A549 (cell line): ENCODE results near the gene MRPL14. TPM values are rescaled to one million over a fixed set of nuclear protein-coding genes. Genes with fewer than 3 reads are reported as not detected.
"Not testable (repeated sequence)": the region's sequence is repeated elsewhere in the genome, so short reads cannot be mapped to it uniquely, and the experiment has no call there.

Experiments
- ATAC-seq, 2 experiments: fragments of 200-7000 bp in 1 of 2; fragments of >200 bp in 1 of 2; cut with Nextera tagmentation in 1 of 2; cut with Tn5 transposase in 1 of 2; 3 replicates each; pipeline versions ENCODE4 v1.8.0 to v1.9.1; 2018 to 2020; ENCODE audit warnings: mild to moderate bottlenecking in 1 of 2, moderate library complexity in 1 of 2
- CTCF ChIA-PET: fragments of 300-600 bp; sonication (Branson Sonifier 250); formaldehyde crosslinking; extraction: SDS; loops from one replicate; lab custom pipeline; 2021; ENCODE audit warnings: antibody characterized with exemption, inconsistent platforms; lab: Yijun Ruan, JAX
- POLR2A ChIA-PET: fragments of 350-600 bp; formaldehyde crosslinking; extraction: SDS; loops from one replicate; lab custom pipeline; 2021; ENCODE audit warnings: antibody characterized with exemption, inconsistent platforms; lab: Yijun Ruan, JAX
- DNase-seq, 2 experiments: peaks; one replicate each; pipeline versions ENCODE4 v3.0.0 to v3.0.0-alpha.2; 2011 to 2016; ENCODE audit warnings: low read depth in 1 of 2, low spot score in 1 of 2
- FAIRE-seq: peaks from 2 replicates; lab custom pipeline; 2011; peaks lifted over from hg19 to GRCh38; lab: Jason Lieb, UNC
- H3K27ac ChIP-seq, 2 experiments: fragments of >200 bp; sonication (Bioruptor Twin); formaldehyde crosslinking; 3 replicates each; pipeline ENCODE4 v1.5.1; 2016 to 2017
- H3K4me1 ChIP-seq: fragments of >200 bp; sonication (Bioruptor Twin); formaldehyde crosslinking; 3 replicates; pipeline ENCODE4 v1.6.1; 2016
- H3K4me2 ChIP-seq: fragments of >200 bp; sonication (Bioruptor Twin); formaldehyde crosslinking; 3 replicates; pipeline ENCODE4 v1.6.1; 2016
- H3K4me3 ChIP-seq: fragments of >200 bp; sonication (Bioruptor Twin); formaldehyde crosslinking; 3 replicates; pipeline ENCODE4 v1.5.1; 2016
- H3K9me3 ChIP-seq: fragments of >200 bp; sonication (Bioruptor Twin); formaldehyde crosslinking; 3 replicates; pipeline ENCODE4 v1.6.1; 2016
- CBX2 ChIP-seq: fragments of 200-600 bp; sonication (generic); IDR thresholded peaks from 2 replicates; pipeline ENCODE4 v1.6.1; 2016; ENCODE audit warnings: low read depth, mild to moderate bottlenecking, borderline replicate concordance
- ESRRA ChIP-seq: fragments of 150-350 bp; IDR thresholded peaks from 2 replicates; pipeline ENCODE4 v1.6.1; 2014; ENCODE audit warnings: mild to moderate bottlenecking, low read length, borderline replicate concordance
- GATA3 ChIP-seq: IDR thresholded peaks from 2 replicates; pipeline ENCODE4 v1.6.1; 2012; ENCODE audit warnings: borderline replicate concordance
- HES2 ChIP-seq: fragments of >200 bp; sonication (Bioruptor Twin); formaldehyde crosslinking; IDR thresholded peaks from 2 replicates; pipeline ENCODE4 v1.6.1; 2016
- JUNB ChIP-seq: fragments of >200 bp; sonication (Bioruptor Twin); formaldehyde crosslinking; IDR thresholded peaks from 2 replicates; pipeline ENCODE4 v1.6.1; 2016
- KDM5A ChIP-seq: fragments of 200-600 bp; sonication (generic); IDR thresholded peaks from 2 replicates; pipeline ENCODE4 v1.6.1; 2016; ENCODE audit warnings: antibody characterized with exemption, mild to moderate bottlenecking
- MAFK ChIP-seq: fragments of 450-650 bp; IDR thresholded peaks from 2 replicates; pipeline ENCODE4 v1.6.1; 2014; ENCODE audit not compliant: partially characterized antibody
- NR3C1 ChIP-seq: fragments of >200 bp; sonication (Bioruptor Twin); formaldehyde crosslinking; IDR thresholded peaks from 3 replicates; pipeline ENCODE4 v1.6.1; 2017
- PBX3 ChIP-seq: IDR thresholded peaks from 2 replicates; pipeline ENCODE4 v1.6.1; 2012
- POLR2AphosphoS2 ChIP-seq: conservative IDR thresholded peaks from 2 replicates; pipeline ENCODE4 v1.6.1; 2012; ENCODE audit warnings: low read length, improper control_type of control experiment, inconsistent platforms
- RARB ChIP-seq: fragments of 250-450 bp; sonication (Bioruptor Pico); IDR thresholded peaks from 2 replicates; pipeline ENCODE4 v1.8.0; 2021; ENCODE audit warnings: mild to moderate bottlenecking, moderate library complexity
- RFX5 ChIP-seq: fragments of 450-650 bp; IDR thresholded peaks from 2 replicates; pipeline ENCODE4 v1.7.1; 2014; ENCODE audit warnings: antibody characterized with exemption, mild to moderate bottlenecking, moderate library complexity
- SMC3 ChIP-seq: fragments of >200 bp; sonication (Bioruptor Twin); formaldehyde crosslinking; IDR thresholded peaks from 3 replicates; pipeline ENCODE4 v1.6.1; 2018; ENCODE audit warnings: inconsistent platforms
- ZC3H11A ChIP-seq: fragments of 450-650 bp; IDR thresholded peaks from 2 replicates; pipeline ENCODE4 v1.6.1; 2014; ENCODE audit warnings: antibody characterized with exemption, mild to moderate bottlenecking
- WGBS: methylation state at CpG from one replicate; pipeline ENCODE4 v1.1.6; 2017; ENCODE audit errors: missing lambda C conversion rate; 5-methylcytosine and 5-hydroxymethylcytosine counted together
- polyA plus RNA-seq, 4 experiments: library from polyadenylated mRNA; depleted of rRNA in 3 of 4; stranded (reverse); fragments of >200 nt; fragmentation: RNase III in 1 of 4; extraction: RNeasy Plus Mini Kit Qiagen cat#74134 plus additional on column Dnase treatment in 1 of 4; gene quantifications; 2 replicates in 3 of 4; 3 replicates in 1 of 4; pipeline ENCODE4 v1.2.3, GENCODE V29; 2011 to 2017
- TF ChIP-seq, protein P1 (sequence below): fragments of >200 bp; sonication (Bioruptor Twin); formaldehyde crosslinking; IDR thresholded peaks from 3 replicates; pipeline ENCODE4 v1.6.1; 2016

MRPL14 gene
- polyA plus RNA-seq, 2 of the 4 experiments (the other 2 are of a cell fraction), result 47.1 to 55.3 TPM

- TF ChIP-seq HES2, result no peak
- TF ChIP-seq MAFK, result no peak
- TF ChIP-seq NR3C1, result no peak
These were observed 32.6 kb downstream of the MRPL14 start (continued) for GRCh38 chr6:44094403-44095242.

DNA sequence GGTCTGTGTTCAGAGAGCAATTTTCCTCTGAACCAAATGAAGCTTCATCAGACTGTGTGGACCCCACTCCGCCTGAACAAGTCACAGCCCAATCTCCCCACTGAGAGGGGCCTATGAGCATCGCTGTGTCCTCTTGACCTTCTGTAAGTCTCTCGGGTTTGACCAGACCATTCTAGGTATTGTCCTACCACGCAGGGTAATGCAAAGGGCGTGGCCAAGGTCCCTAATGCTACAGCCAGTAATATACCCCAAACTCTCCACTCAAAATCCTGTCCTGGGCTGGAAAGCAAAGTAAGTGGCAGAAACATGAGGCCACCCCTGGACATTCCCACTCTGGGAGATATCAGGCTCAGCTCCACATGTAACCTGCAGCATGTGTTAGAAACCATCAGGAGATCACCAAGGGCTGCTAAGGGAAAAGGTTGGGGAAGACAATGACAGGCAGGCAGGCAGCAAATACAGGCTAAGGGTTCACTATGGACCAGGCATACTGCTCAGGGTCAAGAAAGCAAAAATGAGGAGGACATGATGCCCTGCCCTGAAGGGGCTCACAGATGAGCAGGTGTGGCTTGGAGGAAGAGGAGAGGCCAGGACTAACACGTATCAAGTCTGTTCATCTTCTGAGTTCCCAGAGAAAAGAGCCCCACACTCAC is 33.4 kb downstream of the MRPL14 start:
- no peak for FAIRE-seq
- Histone ChIP-seq H3K27ac (no peak overlapping the region), H3K9me3 (no peaks in the 10 kb centered on the region), H3K4me1 (no peaks in the 10 kb centered on the region), H3K4me2 (no peak overlapping the region), H3K4me3 (no peak overlapping the region)
- ATAC-seq, result no peak
- 87% methylated on average over 6 of the region's 6 CpGs for WGBS
- ChIA-PET CTCF (interaction anchor here (0.6 to 4.0 kb wide), 4 partner anchors 11 to 60 kb away, joined by 3 to 19 read pairs (median 4); no protein-coding TSS in a partner anchor), POLR2A (interaction anchor here (0.6 kb wide), 1 partner anchor 291 kb away, joined by 3 read pairs; no protein-coding TSS in a partner anchor)
- TF ChIP-seq, protein P1, sequence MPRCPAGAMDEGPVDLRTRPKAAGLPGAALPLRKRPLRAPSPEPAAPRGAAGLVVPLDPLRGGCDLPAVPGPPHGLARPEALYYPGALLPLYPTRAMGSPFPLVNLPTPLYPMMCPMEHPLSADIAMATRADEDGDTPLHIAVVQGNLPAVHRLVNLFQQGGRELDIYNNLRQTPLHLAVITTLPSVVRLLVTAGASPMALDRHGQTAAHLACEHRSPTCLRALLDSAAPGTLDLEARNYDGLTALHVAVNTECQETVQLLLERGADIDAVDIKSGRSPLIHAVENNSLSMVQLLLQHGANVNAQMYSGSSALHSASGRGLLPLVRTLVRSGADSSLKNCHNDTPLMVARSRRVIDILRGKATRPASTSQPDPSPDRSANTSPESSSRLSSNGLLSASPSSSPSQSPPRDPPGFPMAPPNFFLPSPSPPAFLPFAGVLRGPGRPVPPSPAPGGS, result no peak
- no peak for TF ChIP-seq ZC3H11A
- TF ChIP-seq PBX3, result no peak
- TF ChIP-seq POLR2AphosphoS2, result no peak
- no peak for TF ChIP-seq SMC3
- no peak for DNase-seq

- 90% methylated on average over 5 of the region's 5 CpGs for WGBS
- no peak for DNase-seq
- no peaks in the 10 kb centered on the region for H3K9me3 ChIP-seq
- TF ChIP-seq ESRRA (no peak), KDM5A (no peak), CBX2 (no peak), RARB (CRISPR knock-in tag) (no peak), RFX5 (no peak), GATA3 (no peak)
- no peak for ATAC-seq
- no peak overlapping the region for H3K27ac ChIP-seq
- FAIRE-seq, result no peak
- ChIA-PET POLR2A (no interaction called here), CTCF (interaction anchor here (0.9 kb wide), 1 partner anchor 11 kb away, joined by 4 read pairs; no protein-coding TSS in a partner anchor)
- no peak overlapping the region for H3K4me2 ChIP-seq
- no peak overlapping the region for H3K4me3 ChIP-seq
- H3K4me1 ChIP-seq, result no peaks in the 10 kb centered on the region
These were observed 34.2 kb downstream of the MRPL14 start for GRCh38 chr6:44093066-44093465.

- 85% methylated on average over 7 of the region's 7 CpGs for WGBS
- DNase-seq (no peak), FAIRE-seq (no peak), ATAC-seq (no peak)
- ChIA-PET CTCF (interaction anchor here (0.7 to 1.3 kb wide), 4 partner anchors 60 to 315 kb away, joined by 3 to 4 read pairs (median 3); no protein-coding TSS in a partner anchor), POLR2A (no interaction called here)
- no peak overlapping the region for H3K4me2 ChIP-seq
- H3K9me3 ChIP-seq, result no peaks in the 10 kb centered on the region
- no peaks in the 10 kb centered on the region for H3K4me1 ChIP-seq
- H3K4me3 ChIP-seq, result no peak overlapping the region
- no peak for TF ChIP-seq GATA3
- no peak for TF ChIP-seq JUNB
- H3K27ac ChIP-seq, result no peak overlapping the region
These were observed 35.0 kb downstream of the MRPL14 start for GRCh38 chr6:44091981-44092884.

- H3K4me2 ChIP-seq, H3K4me3 ChIP-seq, POLR2A ChIA-PET, H3K4me1 ChIP-seq, DNase-seq, ATAC-seq, H3K27ac ChIP-seq, FAIRE-seq, H3K9me3 ChIP-seq: not testable (repeated sequence)
- CTCF ChIA-PET, result interaction anchor here (0.8 to 1.9 kb wide), 3 partner anchors 17 to 274 kb away, joined by 3 to 9 read pairs (median 3); no protein-coding TSS in a partner anchor
- WGBS, result 98% methylated on average over 3 of the region's 3 CpGs
These were observed 35.9 kb downstream of the MRPL14 start for GRCh38 chr6:44091356-44091755.
